IPS-15b (cell line): ENCODE results near the gene TCN2.

Source experiments
- H3K27me3 ChIP-seq: one replicate; pipeline ENCODE4 v1.6.1; 2013; ENCODE audit warnings: low read length; ENCODE audit not compliant: control insufficient read depth, insufficient read depth
- H3K36me3 ChIP-seq: one replicate; pipeline ENCODE4 v1.6.1; 2013; ENCODE audit warnings: low read length; ENCODE audit not compliant: control insufficient read depth, insufficient read depth
- H3K4me1 ChIP-seq: one replicate; pipeline ENCODE4 v1.6.1; 2013; ENCODE audit warnings: mild to moderate bottlenecking, low read length; ENCODE audit not compliant: control insufficient read depth, insufficient read depth
- H3K4me3 ChIP-seq: one replicate; pipeline ENCODE4 v1.5.1; 2013; ENCODE audit warnings: low read depth, low read length
- H3K9ac ChIP-seq: one replicate; pipeline ENCODE4 v1.6.1; 2013; ENCODE audit warnings: low read depth, mild to moderate bottlenecking, low read length
- H3K9me3 ChIP-seq: one replicate; pipeline ENCODE4 v1.6.1; 2013; ENCODE audit warnings: mild to moderate bottlenecking, low read length; ENCODE audit not compliant: control insufficient read depth, insufficient read depth

The TCN2 gene

DNA sequence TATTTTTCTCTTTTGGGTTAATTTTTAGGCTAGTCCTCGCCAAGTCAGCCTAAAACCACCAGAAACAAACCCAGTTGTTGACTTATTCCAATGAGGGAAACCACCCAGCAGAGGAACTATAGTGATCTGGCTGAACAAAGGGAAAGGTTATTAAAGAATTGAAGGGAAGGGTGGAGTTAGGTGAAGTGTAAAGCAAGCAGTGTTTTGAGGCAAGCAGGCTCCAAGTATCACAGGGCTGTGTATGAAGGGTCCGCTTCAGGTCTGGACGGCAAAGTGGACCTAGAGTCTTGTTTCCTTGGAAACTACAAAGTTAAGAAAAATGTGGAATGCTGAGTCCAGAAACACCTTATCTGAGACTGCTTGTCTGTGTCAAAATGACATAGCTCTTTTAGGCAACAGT is 3.2 kb upstream of the TCN2 start:
- no peaks in the 10 kb centered on the region for H3K36me3 ChIP-seq
- H3K9ac ChIP-seq = no peak overlapping the region
- no peak overlapping the region for H3K4me3 ChIP-seq
- no peaks in the 10 kb centered on the region for H3K27me3 ChIP-seq
- H3K9me3 ChIP-seq = no peaks in the 10 kb centered on the region
- H3K4me1 ChIP-seq = no peaks in the 10 kb centered on the region

DNA sequence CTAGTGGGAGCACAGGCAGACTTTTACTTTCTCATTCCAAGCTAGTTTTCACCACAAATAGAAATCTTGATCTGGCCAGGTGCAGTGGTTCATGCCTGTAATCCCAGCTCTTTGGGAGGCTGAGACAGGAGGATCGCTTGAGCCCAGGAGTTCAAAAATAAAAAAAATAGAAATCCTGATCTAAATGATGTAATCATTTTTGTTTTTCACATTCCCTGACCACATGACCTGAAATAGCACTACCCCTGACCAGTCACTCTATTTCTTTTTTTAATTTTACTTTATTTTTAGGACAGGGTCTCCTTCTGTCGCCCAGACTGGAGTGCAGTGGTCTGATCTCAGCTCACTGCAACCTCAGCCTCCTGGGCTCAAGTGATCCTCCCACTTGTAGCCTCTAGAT is 2.3 kb upstream of the TCN2 start:
- Histone ChIP-seq H3K4me1 (no peaks in the 10 kb centered on the region), H3K9ac (no peak overlapping the region), H3K36me3 (no peaks in the 10 kb centered on the region), H3K9me3 (no peaks in the 10 kb centered on the region), H3K4me3 (no peak overlapping the region), H3K27me3 (no peaks in the 10 kb centered on the region)

DNA sequence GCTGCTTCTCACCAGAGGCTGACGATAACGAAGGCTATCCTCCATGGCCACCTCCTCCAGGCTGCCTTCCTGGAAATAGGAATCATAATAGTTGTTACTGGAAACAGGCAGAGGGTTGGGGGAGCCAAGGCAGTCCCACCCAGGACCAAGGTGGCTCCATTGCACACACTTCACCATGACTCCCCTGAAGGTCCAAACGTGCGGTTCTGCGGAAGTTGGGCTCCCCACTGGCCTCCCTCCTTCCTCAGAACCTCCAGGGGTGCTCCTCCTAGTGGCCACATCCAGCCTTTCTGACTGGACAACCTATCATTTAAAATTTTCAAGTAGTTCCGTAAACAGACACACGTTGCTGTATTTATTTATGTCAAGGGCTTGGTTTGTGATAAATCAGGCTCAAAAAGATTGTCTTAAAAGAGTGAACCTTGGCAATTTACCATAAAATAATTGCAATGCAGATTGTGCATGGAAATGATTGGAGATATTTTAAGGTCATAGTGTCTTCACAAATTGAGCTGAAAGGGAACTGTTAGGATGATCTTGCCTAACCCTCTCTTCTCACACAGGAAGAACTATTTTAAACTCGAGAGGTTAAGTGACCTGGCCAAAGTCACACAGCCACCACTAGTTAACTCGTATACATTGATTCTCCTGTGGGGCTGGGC is 1.4 kb upstream of the TCN2 start:
- Histone ChIP-seq H3K9ac (peak overlapping the region; percentile 38), H3K36me3 (peaks cover 5% of the 10 kb centered on the region), H3K4me1 (no peaks in the 10 kb centered on the region), H3K4me3 (no peak overlapping the region), H3K27me3 (no peaks in the 10 kb centered on the region), H3K9me3 (no peaks in the 10 kb centered on the region)

DNA sequence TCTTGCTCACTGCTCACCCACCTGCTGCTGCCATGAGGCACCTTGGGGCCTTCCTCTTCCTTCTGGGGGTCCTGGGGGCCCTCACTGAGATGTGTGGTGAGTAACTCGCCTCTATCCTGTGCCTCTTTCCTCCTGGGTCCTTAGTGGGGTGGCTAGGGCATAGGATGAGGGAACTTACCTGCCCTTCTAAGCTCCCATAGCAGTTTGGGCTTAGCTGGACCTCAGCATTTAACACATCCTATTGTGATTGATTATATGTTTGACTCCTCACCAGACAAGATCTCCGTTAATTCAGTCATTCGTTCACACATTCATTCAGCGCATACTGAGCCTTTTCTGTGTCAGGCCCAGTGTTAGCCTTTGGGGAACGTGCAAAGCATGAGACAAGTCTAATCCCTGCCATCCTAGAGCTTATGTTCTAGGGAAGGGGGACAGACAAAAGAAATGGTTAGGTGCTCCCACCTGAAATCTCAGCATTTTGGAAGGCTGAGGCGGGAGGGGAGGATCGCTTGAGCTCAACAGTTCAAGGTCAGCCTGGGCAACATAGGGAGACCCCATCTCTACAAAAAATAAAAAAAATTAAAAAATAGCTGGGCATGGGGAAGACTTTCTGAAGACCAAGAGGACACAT is 441 bp downstream of the TCN2 start:
- H3K4me3 ChIP-seq = peak overlapping the region; percentile 64
- no peaks in the 10 kb centered on the region for H3K27me3 ChIP-seq
- H3K4me1 ChIP-seq = no peaks in the 10 kb centered on the region
- H3K36me3 ChIP-seq = peaks cover 8% of the 10 kb centered on the region
- no peaks in the 10 kb centered on the region for H3K9me3 ChIP-seq
- no peak overlapping the region for H3K9ac ChIP-seq

DNA sequence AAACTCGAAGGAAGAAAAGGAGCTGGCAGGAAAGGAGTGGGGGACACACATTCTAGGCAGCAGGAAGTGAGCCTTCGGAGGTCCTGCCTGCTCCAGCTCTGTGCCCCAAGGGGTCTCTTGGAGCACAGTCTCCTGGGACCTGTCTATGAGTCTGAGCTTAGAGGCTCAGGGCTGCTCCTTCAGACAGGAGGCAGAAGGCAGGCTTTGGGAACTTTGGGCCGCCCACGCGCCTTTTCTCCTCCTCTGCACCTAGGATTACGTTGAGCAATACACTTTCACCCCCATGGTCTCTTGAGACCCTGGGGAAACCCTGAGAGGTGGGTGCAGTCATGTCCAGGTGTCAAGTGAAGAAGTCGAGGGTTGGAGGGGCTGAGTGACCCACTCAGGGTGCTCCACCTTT is 965 bp downstream of the TCN2 start:
- H3K9me3 ChIP-seq = no peaks in the 10 kb centered on the region
- H3K9ac ChIP-seq = no peak overlapping the region
- H3K4me1 ChIP-seq = no peaks in the 10 kb centered on the region
- H3K27me3 ChIP-seq = no peaks in the 10 kb centered on the region
- H3K4me3 ChIP-seq = no peak overlapping the region
- H3K36me3 ChIP-seq = peaks cover 8% of the 10 kb centered on the region

DNA sequence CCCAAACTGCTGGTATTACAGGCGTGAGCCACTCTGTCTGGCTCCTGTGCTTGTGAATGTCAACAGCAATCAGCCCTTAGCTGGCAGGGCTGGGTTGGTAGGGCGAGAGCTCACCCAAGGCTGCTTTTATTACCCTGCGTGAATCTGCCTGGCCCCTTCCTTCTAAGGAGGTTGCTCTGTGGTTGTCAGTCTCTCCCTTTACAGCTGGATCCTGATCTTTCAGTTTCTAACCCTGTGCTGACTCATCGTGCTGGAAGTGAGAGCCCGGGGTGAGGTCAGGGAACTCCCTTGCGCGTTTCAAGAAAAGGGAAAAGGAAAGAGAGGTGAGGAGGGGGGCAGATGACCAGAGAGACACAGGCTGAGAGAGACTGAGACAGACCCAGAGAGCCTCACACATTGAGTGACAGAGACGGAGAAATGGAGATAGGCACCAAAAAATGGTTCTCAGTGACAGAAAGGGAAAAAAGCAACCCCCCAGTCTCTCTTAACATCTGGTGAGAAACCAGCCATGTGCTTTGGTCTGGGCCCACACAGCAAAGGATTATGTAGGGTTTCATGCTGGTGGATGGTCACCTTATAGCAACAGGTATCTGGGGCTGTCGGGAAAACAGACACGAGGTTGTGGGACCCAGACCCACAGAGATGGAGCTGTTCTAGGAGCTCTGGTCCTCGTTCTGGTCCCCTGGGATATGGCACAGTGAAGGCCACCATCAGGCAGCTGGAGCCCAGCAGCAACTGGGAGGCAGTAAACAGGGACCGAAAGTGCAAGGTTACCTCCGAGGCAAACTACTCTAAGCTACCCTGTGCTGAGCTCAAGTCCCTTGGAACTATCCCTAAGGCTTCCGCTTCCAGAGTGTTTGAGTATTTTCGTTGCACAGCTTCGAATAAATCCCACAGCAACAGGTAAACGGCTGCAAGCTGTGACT is 2.5 kb downstream of the TCN2 start:
- no peaks in the 10 kb centered on the region for H3K4me1 ChIP-seq
- no peak overlapping the region for H3K4me3 ChIP-seq
- H3K9ac ChIP-seq = no peak overlapping the region
- H3K27me3 ChIP-seq = no peaks in the 10 kb centered on the region
- H3K36me3 ChIP-seq = peaks cover 8% of the 10 kb centered on the region
- no peaks in the 10 kb centered on the region for H3K9me3 ChIP-seq

DNA sequence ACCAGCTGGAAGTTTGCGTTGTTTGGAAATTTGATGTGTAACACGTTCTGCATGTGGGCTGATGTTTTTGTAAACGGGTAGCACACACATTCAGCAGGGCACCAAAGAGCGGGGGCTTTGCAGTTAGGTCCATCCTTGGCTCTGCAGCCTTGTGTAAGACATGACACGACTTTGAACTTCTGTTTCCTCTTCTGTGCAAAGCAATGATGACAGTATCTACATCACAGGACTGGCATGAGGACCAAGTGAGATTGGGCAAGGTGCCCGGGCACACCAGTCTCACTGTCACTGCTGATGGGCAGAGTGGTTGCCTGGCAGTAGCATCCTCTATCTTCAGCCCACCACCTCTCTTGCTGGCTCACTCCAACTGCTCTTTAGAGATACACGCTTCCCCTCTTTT is 3.3 kb downstream of the TCN2 start:
- Histone ChIP-seq H3K4me3 (no peak overlapping the region), H3K36me3 (peaks cover 8% of the 10 kb centered on the region), H3K9ac (no peak overlapping the region), H3K9me3 (no peaks in the 10 kb centered on the region), H3K27me3 (no peaks in the 10 kb centered on the region), H3K4me1 (no peaks in the 10 kb centered on the region)

DNA sequence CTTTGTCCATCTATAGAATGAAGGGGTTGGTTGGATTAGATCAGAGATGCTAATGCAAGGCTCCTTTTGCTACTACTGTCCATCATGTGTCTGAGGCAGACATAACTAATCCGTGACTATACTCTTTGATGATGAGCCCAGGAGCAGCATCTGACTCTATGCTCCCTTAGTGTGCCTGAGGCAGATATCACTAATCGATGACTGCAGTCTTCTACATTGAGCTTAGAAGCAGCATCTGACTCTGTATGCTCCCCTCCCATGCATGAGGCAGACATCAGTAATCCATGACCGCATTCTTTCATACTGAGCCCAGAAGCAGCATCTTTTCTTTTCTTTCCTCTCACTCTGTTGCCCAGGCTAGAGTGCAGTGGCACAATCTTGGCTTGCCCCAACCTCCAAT is 4.2 kb downstream of the TCN2 start:
- peaks cover 12% of the 10 kb centered on the region for H3K36me3 ChIP-seq

DNA sequence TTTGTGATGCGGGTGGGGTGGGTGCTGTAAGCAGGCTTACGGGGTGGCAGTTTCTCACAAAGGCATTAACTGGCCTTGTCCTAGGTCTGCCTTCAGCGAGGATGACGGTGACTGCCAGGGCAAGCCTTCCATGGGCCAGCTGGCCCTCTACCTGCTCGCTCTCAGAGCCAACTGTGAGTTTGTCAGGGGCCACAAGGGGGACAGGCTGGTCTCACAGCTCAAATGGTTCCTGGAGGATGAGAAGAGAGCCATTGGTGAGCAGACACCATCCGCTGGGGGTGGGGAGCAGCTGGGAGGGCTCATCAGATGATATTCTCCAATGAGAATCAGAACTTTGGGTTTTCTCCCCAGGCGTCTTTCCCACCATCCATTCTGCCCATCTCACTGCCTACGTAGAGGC is 5.8 kb downstream of the TCN2 start:
- H3K4me1 ChIP-seq = no peaks in the 10 kb centered on the region
- H3K36me3 ChIP-seq = peaks cover 12% of the 10 kb centered on the region
- no peaks in the 10 kb centered on the region for H3K27me3 ChIP-seq
- no peaks in the 10 kb centered on the region for H3K9me3 ChIP-seq
- H3K4me3 ChIP-seq = no peak overlapping the region
- no peak overlapping the region for H3K9ac ChIP-seq

More for the DNA sequence above, 4.2 kb downstream of the TCN2 start:
- no peaks in the 10 kb centered on the region for H3K9me3 ChIP-seq
- H3K9ac ChIP-seq = no peak overlapping the region
- H3K4me1 ChIP-seq = no peaks in the 10 kb centered on the region
- no peaks in the 10 kb centered on the region for H3K27me3 ChIP-seq
- no peak overlapping the region for H3K4me3 ChIP-seq

DNA sequence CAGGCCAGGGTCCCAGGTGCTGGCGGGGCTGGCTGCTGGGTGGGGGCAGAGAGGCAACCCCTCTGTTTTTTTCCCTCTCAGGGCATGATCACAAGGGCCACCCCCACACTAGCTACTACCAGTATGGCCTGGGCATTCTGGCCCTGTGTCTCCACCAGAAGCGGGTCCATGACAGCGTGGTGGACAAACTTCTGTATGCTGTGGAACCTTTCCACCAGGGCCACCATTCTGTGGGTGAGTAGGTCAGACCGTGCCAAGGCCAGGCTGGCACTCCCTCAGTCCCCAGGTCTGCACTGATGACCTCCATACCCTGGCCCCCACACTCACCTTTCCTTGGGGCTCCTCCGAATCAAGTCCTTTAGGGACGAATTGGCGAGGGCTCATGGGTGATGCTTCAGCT is 7.3 kb downstream of the TCN2 start:
- Histone ChIP-seq H3K36me3 (peaks cover 12% of the 10 kb centered on the region), H3K9me3 (no peaks in the 10 kb centered on the region), H3K9ac (no peak overlapping the region), H3K27me3 (no peaks in the 10 kb centered on the region), H3K4me3 (no peak overlapping the region), H3K4me1 (no peaks in the 10 kb centered on the region)

DNA sequence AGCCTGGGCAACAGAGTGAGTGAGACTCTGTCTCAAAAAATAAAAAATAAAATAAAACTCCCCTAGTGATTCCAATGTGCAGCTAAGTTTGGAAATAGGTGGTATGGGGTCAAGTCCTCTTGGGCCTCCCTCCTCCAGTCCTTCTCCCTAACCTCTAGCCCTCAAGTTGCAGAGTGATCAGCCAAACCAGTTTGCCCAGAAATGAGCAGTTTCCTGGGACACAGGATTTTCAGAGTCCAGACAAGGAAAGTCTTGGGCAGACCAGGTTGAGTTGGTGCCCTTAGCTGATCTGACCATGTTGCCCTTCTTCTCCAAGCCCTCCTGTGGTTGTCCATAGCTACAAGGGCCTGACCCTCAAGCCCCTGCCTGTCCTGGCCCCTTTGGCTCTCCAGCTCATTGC is 7.9 kb downstream of the TCN2 start:
- Histone ChIP-seq H3K36me3 (peaks cover 12% of the 10 kb centered on the region), H3K9me3 (no peaks in the 10 kb centered on the region), H3K27me3 (no peaks in the 10 kb centered on the region), H3K4me1 (no peaks in the 10 kb centered on the region), H3K4me3 (no peak overlapping the region), H3K9ac (no peak overlapping the region)

DNA sequence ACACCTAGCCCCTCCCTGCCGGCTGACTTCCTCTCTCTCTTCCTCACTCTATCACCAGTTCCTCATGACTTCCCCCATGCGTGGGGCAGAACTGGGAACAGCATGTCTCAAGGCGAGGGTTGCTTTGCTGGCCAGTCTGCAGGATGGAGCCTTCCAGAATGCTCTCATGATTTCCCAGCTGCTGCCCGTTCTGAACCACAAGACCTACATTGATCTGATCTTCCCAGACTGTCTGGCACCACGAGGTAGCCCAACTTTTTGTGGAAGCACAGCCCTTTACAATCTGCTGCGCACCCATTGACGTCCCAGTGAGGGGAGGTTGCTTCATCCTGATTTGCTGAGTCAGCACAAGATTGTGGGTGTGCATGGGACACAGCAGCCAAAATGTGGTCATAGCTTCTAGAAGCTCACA is 8.6 kb downstream of the TCN2 start:
- Histone ChIP-seq H3K36me3 (peaks cover 8% of the 10 kb centered on the region), H3K4me3 (no peak overlapping the region), H3K9ac (no peak overlapping the region), H3K9me3 (no peaks in the 10 kb centered on the region), H3K27me3 (no peaks in the 10 kb centered on the region), H3K4me1 (no peaks in the 10 kb centered on the region)
